NCI-H524 treated with DMSO at 0.1 percent for 48 hours (cell line): ENCODE data around the gene LPGAT1.
A peak's percentile ranks its signal among the peaks of the same experiment; 100 is the strongest.
"Not testable (repeated sequence)": the region's sequence is repeated elsewhere in the genome, so short reads cannot be mapped to it uniquely, and the experiment has no call there.

Source experiments
- DNase-seq: peaks from one replicate; lab custom pipeline; 2025; lab: John Stamatoyannopoulos, UW

LPGAT1 gene

GRCh38 chr1:211830328-211831142, at the start of gene LPGAT1:
LPGAT1 (minus strand) TSS chr1:211830763; CDS start chr1:211829296, 1,467 bp downstream.
- no peak for DNase-seq

- DNase-seq: no peak
Observed at GRCh38 chr1:211879475-211879874, 48.9 kb upstream of the LPGAT1 start.

- DNase-seq: peak; percentile 52
Observed at GRCh38 chr1:211876851-211877590, 46.5 kb upstream of the LPGAT1 start.

GRCh38 chr1:211875541-211875940, 45.0 kb upstream of the LPGAT1 start:
- DNase-seq: no peak

GRCh38 chr1:211874521-211875347, 44.2 kb upstream of the LPGAT1 start:
- DNase-seq: no peak

GRCh38 chr1:211873731-211874130, 43.2 kb upstream of the LPGAT1 start:
- DNase-seq: not testable (repeated sequence)

- DNase-seq: no peak
Observed at GRCh38 chr1:211870156-211870555, 39.6 kb upstream of the LPGAT1 start.

- no peak for DNase-seq
Observed at GRCh38 chr1:211865180-211865579, 34.6 kb upstream of the LPGAT1 start.

- no peak for DNase-seq
Observed at GRCh38 chr1:211859405-211859804, 28.8 kb upstream of the LPGAT1 start.

GRCh38 chr1:211851174-211851573, 20.6 kb upstream of the LPGAT1 start:
- no peak for DNase-seq

GRCh38 chr1:211843507-211844298, 13.1 kb upstream of the LPGAT1 start:
- no peak for DNase-seq

- DNase-seq: no peak
Observed at GRCh38 chr1:211843018-211843417, 12.5 kb upstream of the LPGAT1 start.

- DNase-seq: no peak
Observed at GRCh38 chr1:211842518-211842917, 12.0 kb upstream of the LPGAT1 start.

- DNase-seq: no peak
Observed at GRCh38 chr1:211839106-211839505, 8.5 kb upstream of the LPGAT1 start.

GRCh38 chr1:211833174-211833820, 2.7 kb upstream of the LPGAT1 start:
- DNase-seq: no peak

GRCh38 chr1:211832661-211833060, 2.1 kb upstream of the LPGAT1 start:
- DNase-seq: no peak

- peak; percentile 79 for DNase-seq
Observed at GRCh38 chr1:211831558-211832323, 1.2 kb upstream of the LPGAT1 start.

GRCh38 chr1:211830055-211830327, 572 bp downstream of the LPGAT1 start:
- no peak for DNase-seq

- peak; percentile 32 for DNase-seq
Observed at GRCh38 chr1:211829343-211830054, 1.1 kb downstream of the LPGAT1 start.
